HUDEP-2 (cell line): ENCODE data around the gene RSPRY1.

Experiments used
- DNase-seq, 76 experiments: peaks; one replicate each; lab custom pipeline; 2025; ENCODE audit not compliant: unreplicated experiment in 76 of 76; lab: John Stamatoyannopoulos, UW

Gene RSPRY1

GRCh38 chr16:57185945-57186871 lies at the start of gene RSPRY1, which contains the start of gene PSME3IP1:
Gene RSPRY1, plus strand, starts transcription at chr16:57186329. Its CDS starts 18,330 bp downstream, at chr16:57204659.
Gene PSME3IP1, minus strand, starts transcription at chr16:57186039. Its CDS starts 12,185 bp downstream, at chr16:57173854.
- DNase-seq, result peak in 75 of 76 experiments; percentile 54 to 100 (median 98)

GRCh38 chr16:57137043-57137442 lies 49.1 kb upstream of the RSPRY1 start:
- DNase-seq, result no peak

GRCh38 chr16:57137566-57138273 lies 48.4 kb upstream of the RSPRY1 start:
- no peak for DNase-seq

- no peak for DNase-seq
These were observed 47.7 kb upstream of the RSPRY1 start for GRCh38 chr16:57138281-57138935.

- peak in 1 of 76 experiments; percentile 1 for DNase-seq
These were observed 45.0 kb upstream of the RSPRY1 start for GRCh38 chr16:57140931-57141668.

- DNase-seq, result no peak
These were observed 44.1 kb upstream of the RSPRY1 start for GRCh38 chr16:57141822-57142631.

- no peak for DNase-seq
These were observed 42.8 kb upstream of the RSPRY1 start for GRCh38 chr16:57143149-57143921.

GRCh38 chr16:57144027-57144426 lies 42.1 kb upstream of the RSPRY1 start:
- no peak for DNase-seq

GRCh38 chr16:57145046-57146021 lies 40.8 kb upstream of the RSPRY1 start:
- peak in 1 of 76 experiments; percentile 10 for DNase-seq

- DNase-seq, result no peak
These were observed 40.0 kb upstream of the RSPRY1 start for GRCh38 chr16:57146040-57146647.

- DNase-seq, result no peak
These were observed 39.4 kb upstream of the RSPRY1 start for GRCh38 chr16:57146735-57147134.

- DNase-seq, result no peak
These were observed 38.5 kb upstream of the RSPRY1 start for GRCh38 chr16:57147381-57148221.

GRCh38 chr16:57148481-57148880 lies 37.6 kb upstream of the RSPRY1 start:
- no peak for DNase-seq

GRCh38 chr16:57149391-57149790 lies 36.7 kb upstream of the RSPRY1 start:
- DNase-seq, result no peak

GRCh38 chr16:57150682-57151330 lies 35.3 kb upstream of the RSPRY1 start:
- DNase-seq, result no peak

GRCh38 chr16:57151369-57151768 lies 34.8 kb upstream of the RSPRY1 start:
- DNase-seq, result no peak
